Measurements from ENCODE around the gene CALHM1. TPM values are rescaled to one million over a fixed set of nuclear protein-coding genes. Genes with fewer than 3 reads are reported as not detected.

Gene CALHM1
- total and polyA plus RNA-seq, 2 of the 13 experiments (the other 11 are each of a cell fraction or from before 2014, with no cell fraction given), result 0.04 TPM; not detected in 1

DNA sequence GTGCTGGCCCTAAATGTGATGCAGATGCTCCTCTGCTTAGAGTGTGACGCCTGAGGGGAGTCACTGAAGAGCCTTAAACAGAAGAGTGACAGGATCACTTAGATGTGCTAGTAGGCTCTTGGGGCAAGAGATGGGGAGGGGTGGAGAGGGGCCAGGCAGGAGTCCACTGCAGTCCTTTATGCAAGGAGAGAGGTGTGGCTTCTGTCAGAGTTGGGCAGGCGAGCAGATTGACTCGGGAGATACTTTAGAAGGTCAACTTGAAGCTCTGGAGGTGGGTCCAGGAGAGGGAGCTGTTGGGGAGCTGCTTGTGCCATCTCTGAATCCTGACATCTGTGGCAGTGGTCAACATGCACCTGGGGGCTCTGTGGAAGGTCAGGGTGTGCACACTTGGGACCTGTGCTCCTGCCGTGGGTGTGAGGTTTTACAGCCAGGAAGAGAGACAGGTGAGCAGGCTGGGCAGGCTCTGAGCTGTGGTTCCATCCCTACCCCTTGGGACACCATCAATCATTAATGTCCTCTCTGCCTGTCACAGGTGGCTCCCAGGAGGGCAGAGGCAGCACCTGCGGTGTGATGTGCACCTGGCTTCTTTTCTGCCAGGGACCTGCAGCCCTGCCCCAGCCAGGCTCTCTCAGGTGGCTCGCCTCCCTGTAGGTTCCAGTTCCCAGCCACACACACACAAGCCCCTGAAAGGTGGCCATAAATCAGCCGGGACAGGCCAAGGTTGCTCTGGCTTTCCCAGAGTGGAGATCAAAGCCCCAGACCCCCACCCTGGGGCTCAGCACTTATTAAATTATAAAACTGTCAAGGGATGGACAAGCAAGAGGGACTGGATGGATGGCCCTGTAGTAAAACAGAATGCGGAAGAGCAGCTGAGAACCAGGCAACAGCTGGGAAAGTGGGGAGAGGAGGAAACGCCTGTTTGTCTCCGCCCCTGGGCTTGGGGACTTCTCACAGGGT, 48.8 kb upstream of the CALHM1 start:
- Histone ChIP-seq H3K79me2 (ENCODE audit: insufficient read depth, low read length) (no peaks in the 10 kb centered on the region), H3K4me3 (replicated peaks in 1 of 3; ENCODE audit: insufficient read depth in 1 of 3, low read depth in 2 of 3, low read length in 3 of 3) (no peak overlapping the region), H4K20me1 (ENCODE audit: insufficient read depth, low read length) (no peaks in the 10 kb centered on the region), H3K9me3 (ENCODE audit: low read length) (no peaks in the 10 kb centered on the region), H3K27me3 (ENCODE audit: control insufficient read depth in 1 of 2, insufficient read depth in 2 of 2, low read length in 2 of 2) (peaks cover 4 to 59% of the 10 kb centered on the region in 2 experiments; a peak in 3 of 5 replicates), H3K36me3 (replicated peaks in 1 of 2; ENCODE audit: control insufficient read depth in 1 of 2, insufficient read depth in 2 of 2, low read length in 2 of 2) (no peaks in the 10 kb centered on the region), H3K4me2 (ENCODE audit: low read depth, low read length) (no peak overlapping the region), H3K4me1 (ENCODE audit: insufficient read depth, low read length) (peaks cover 25% of the 10 kb centered on the region), H3K27ac (ENCODE audit: extremely low read length, insufficient read depth, low read length) (no peak overlapping the region), H2AFZ (ENCODE audit: low read length) (no peak overlapping the region), H3K9ac (ENCODE audit: insufficient read depth, low read depth, low read length) (no peak overlapping the region)
- peak; percentile 36 for ATAC-seq
- POLR2A ChIA-PET, result no interaction called here
- 26% methylated on average over 6 of the region's 10 CpGs for WGBS (ENCODE audit: low lambda C conversion rate)
- FAIRE-seq, result no peak
- CTCF ChIA-PET (ENCODE audit: low intra/inter-chr PET ratio, low total read pairs), result no interaction called here
- no TSS peak for BruUV-seq (replicated peaks)
- no peak for DNase-seq (ENCODE audit: low spot score)
- in situ Hi-C loops (cut with HindIII; ENCODE audit: extremely low pct_ligation_motif_present, low pct_unique_long_range_greater_than_20kb) (no loop called here), intact Hi-C loops (cut with micrococcal nuclease; ENCODE audit: unreplicated experiment) (no loop called here)
- TF ChIP-seq, protein P1, sequence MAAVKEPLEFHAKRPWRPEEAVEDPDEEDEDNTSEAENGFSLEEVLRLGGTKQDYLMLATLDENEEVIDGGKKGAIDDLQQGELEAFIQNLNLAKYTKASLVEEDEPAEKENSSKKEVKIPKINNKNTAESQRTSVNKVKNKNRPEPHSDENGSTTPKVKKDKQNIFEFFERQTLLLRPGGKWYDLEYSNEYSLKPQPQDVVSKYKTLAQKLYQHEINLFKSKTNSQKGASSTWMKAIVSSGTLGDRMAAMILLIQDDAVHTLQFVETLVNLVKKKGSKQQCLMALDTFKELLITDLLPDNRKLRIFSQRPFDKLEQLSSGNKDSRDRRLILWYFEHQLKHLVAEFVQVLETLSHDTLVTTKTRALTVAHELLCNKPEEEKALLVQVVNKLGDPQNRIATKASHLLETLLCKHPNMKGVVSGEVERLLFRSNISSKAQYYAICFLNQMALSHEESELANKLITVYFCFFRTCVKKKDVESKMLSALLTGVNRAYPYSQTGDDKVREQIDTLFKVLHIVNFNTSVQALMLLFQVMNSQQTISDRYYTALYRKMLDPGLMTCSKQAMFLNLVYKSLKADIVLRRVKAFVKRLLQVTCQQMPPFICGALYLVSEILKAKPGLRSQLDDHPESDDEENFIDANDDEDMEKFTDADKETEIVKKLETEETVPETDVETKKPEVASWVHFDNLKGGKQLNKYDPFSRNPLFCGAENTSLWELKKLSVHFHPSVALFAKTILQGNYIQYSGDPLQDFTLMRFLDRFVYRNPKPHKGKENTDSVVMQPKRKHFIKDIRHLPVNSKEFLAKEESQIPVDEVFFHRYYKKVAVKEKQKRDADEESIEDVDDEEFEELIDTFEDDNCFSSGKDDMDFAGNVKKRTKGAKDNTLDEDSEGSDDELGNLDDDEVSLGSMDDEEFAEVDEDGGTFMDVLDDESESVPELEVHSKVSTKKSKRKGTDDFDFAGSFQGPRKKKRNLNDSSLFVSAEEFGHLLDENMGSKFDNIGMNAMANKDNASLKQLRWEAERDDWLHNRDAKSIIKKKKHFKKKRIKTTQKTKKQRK (IDR thresholded peaks at IDR 0.05; ENCODE audit: low read length), result no peak
- no peak for TF ChIP-seq SP4 (CRISPR knock-in tag; IDR thresholded peaks at IDR 0.05)
- no peak for TF ChIP-seq MXI1 (IDR thresholded peaks at IDR 0.05; ENCODE audit: borderline replicate concordance, low read depth, low read length)
- 0 out of 2 replicates have a peak, but pooled peaks have one; percentile 10 for TF ChIP-seq STAG1 (CRISPR knock-in tag; IDR thresholded peaks at IDR 0.05)
- no peak for TF ChIP-seq AFF4 (CRISPR knock-in tag; IDR thresholded peaks at IDR 0.05)
- TF ChIP-seq CTCF (CRISPR knock-in tag; IDR thresholded peaks at IDR 0.05), result peak; percentile 42
- TF ChIP-seq ZFY (CRISPR knock-in tag; IDR thresholded peaks at IDR 0.05), result no peak
- TF ChIP-seq ZNF672 (CRISPR knock-in tag; IDR thresholded peaks at IDR 0.05), result no peak
- no peak for TF ChIP-seq ZNF547 (CRISPR knock-in tag; IDR thresholded peaks at IDR 0.05)

All from HepG2 (cell line).